Right kidney (tissue), 1 donor: ENCODE results near the gene LIME1.

Experiments
- DNase-seq: peaks from one replicate; pipeline ENCODE4 v3.0.0-alpha.2; 2016

Gene LIME1

GRCh38 chr20:63749597-63750508 lies 13.4 kb downstream of the LIME1 start:
- no peak for DNase-seq

DNA sequence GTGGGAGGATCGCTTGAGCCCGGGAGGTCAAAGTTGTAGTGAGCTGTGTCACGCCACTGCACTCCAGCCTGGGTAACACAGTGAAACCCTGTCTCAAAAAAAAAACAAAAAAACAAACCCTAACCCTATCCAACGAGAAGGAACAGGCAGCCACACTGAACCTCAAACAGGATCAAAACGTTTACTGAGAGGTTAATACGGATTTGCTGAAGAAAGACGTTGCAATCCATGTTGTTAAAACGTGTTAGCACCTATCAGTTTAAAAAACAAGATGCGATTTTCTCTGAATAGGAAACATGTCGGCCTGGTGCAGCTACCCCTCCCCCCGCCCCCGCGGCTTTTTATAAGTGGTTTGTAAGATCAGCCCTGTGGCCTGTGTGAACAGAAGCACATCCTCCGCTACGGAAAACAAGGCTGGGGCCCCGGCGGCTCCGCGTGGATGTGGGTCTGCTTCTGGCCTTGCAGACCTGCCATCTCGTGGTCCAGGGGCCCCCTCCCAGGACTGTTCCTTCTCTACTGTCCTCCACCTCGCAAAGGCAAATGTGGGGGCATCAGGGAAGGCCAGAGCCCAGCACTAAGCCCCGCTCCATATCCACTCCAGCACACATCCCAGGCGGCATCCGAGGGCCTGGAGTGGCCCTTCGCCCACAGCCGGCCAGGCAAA lies 14.5 kb downstream of the LIME1 start:
- no peak for DNase-seq

DNA sequence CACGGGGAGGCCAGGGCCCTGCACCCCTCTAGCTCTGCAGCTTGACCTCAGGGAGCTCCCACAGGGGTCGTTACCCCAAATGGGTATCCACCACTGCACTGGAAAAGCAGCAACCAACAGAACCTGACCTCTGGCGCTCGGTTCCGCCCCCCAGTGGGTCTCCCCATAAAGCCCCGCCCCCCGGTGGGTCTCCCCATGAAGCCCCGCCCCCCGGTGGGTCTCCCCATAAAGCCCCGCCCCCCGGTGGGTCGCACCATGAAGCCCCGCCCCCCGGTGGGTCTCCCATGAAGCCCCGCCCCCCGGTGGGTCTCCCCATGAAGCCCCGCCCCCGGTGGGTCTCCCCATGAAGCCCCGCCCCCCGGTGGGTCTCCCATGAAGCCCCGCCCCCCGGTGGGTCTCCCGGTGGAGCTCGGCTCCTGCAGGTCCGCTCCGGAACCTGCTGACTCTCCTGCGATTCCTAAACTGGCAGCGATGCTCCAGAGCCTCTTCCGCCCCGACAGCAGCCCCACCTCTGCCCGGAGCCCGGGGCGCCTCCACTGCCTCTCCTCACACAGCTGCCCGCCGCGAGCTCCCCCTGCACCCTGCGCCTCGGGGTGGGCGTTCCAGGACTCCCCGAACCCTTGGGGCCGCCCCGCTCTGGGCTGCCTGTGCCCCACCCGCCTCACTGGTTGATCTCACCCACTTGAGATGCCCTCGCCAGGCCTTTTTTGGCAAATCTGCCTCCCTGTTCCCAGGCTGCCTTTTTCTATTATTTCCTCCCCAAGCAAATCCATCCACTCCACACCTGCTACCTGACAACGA lies 15.2 kb downstream of the LIME1 start:
- no peak for DNase-seq

DNA sequence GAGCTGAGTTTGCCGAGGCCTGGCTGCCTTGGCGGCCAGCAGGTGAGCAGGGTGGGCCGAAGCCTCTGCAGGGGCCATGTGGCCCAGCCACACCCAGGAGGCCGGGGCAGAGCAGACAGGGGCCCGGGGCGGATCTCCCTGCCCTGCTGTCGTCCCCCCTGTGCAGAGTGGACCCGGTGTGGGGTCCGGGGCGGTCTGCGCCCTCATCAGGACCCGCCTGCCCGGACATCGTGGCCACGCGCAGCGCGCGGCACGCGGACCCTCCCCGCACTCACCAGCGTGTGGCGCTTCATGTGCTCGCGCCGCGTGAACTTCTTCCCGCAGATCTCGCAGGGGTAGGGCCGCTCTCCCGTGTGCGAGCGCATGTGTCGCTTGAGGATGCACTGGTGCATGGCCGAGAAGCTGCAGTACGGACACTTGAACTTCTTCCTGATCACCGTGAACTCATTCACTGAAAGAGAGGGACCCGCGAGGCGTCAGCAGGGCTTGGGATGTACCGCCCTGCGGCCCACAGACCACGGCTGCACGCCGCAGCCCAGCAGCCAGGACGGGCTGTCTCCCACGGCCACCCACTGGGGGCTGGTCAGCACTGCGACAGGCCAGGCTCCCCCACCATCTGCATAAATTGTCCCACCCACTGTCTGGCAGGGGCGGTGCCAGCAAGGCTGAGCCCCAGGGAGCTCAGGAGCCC lies 16.1 kb downstream of the LIME1 start:
- DNase-seq, result no peak

GRCh38 chr20:63753381-63753780 lies 16.9 kb downstream of the LIME1 start:
- DNase-seq, result no peak

- DNase-seq, result no peak
Observed at GRCh38 chr20:63754008-63754407, 17.5 kb downstream of the LIME1 start.

GRCh38 chr20:63755933-63756647 lies 19.6 kb downstream of the LIME1 start:
- no peak for DNase-seq

- DNase-seq, result no peak
Observed at GRCh38 chr20:63756648-63756991, 20.2 kb downstream of the LIME1 start.

DNA sequence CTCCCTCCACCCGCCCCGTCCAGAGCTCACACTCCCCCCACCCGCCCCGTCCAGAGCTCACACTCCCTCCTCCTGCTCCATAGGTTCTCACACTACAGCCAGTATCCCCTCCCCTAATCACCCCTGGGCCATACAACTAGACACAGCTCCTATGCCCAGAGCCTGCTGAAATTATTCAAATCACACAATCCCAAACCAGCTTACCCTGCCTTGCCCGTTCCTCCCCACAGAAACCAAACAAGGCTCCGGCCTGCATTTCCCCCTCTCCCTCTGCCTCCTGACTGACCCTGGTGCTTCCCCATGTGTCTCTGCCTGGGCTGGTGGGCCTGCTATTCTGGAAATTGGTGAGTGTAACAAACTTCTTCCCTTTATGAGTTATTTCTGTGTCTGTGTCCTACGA lies 21.7 kb downstream of the LIME1 start:
- DNase-seq, result no peak

DNA sequence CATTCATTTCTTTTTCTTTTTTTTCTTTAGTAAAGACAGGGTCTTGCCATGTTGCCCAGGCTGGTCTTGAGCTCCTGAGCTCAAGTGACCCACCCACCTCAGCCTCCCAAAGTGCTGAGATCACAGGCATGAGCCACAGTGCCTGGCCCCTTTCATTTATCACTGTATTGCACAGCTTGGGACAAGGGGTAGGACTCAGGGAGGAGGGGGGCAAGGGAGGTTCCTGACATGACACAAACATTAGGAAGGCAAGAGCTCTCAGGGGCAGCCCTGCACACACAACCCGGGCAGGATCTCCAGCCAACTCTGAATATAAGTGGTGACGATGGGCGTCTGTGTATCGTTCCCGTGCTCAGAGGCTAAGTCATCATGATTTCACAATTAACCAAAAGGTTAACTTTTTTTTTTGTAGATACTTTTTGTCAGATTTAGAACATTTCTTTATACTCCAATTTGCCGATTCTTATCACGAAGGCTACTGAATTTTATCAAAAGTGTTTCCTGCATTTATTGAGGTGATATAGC lies 23.0 kb downstream of the LIME1 start:
- DNase-seq, result no peak

- no peak for DNase-seq
Observed at GRCh38 chr20:63765082-63765873, 28.8 kb downstream of the LIME1 start.

DNA sequence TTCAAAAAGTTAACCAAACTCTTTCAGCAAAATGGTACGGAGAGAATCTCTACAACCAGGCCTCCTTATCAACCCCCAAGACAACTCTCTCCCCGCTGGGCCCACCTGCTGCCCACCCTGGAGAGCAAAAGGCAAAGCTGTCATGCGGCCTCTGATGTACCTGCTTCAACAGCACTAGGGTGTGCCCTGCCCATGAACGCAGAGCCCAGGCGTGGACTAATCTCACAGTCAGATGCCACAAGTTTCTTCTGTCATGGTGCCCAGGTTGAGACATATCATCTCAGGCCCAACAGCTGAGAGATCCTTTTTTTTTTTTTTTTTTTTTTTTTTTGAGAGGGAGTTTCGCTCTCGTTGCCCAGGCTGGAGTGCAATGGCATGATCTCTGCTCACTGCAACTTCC lies 29.4 kb downstream of the LIME1 start:
- DNase-seq, result no peak

GRCh38 chr20:63766695-63767426 lies 30.4 kb downstream of the LIME1 start:
- DNase-seq, result no peak

DNA sequence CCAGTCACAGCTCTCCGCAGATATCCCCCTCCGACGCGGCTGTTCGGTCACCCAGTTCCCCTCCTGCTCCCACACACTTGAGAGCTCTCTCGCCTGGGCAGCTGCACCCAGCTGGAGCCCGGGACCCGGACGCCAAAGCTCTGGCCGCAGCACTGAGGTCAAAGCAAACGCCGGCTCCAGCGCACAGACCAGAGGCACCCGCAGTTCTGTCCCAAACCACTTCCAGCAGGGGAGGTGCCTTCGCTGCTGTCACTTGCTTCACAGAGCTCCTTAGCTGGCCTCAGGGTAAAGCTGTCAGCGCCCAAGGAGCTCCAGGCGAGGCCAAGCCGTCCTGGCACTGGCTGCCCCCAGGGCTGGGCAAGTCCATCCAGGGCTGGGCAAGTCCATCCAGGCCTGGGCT lies 31.0 kb downstream of the LIME1 start:
- no peak for DNase-seq

GRCh38 chr20:63767886-63768285 lies 31.4 kb downstream of the LIME1 start:
- no peak for DNase-seq

DNA sequence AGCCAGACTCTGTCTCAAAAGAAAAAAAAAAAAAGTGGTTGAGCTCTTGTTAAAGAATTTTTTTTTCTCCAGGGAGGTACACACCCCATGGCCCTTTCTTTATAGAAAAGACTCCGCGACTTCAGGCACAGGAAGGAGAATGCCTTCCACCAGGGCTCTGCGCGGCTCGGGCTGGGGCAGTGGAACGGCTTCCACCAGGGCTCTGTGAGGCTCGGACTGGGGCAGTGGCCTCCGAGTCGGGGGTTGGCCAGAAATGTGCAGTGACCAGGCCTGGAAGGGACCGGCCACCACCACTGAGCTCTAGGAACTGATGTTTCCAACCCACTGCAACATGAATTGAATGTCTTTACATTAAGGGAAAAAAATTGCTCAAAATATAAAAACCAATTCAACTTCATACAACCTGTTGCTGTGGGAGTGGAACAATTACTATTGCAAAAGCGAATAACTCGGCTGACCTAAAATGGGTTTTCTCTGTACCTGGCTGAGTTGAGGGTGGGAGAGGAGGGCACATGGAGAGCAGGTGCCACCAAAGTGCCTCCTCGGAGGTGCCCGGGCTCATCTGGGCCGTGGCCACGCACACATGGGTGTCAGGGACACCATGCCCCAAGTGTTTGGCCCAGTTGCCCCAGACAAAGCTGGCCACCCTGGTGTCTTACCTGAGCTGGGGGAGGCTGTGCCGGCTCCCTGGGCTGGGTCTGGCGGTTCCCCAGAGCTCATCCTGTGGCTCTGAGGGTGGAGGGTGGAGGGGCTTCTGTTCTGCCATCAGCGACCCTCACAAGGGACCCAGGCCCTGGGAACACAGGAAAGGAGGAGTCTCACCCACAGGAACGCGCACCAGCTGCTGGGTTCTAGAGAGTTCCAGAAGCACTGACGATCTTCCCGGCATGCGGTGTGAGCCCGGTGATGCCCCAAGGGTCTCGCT lies 32.4 kb downstream of the LIME1 start:
- DNase-seq, result no peak

DNA sequence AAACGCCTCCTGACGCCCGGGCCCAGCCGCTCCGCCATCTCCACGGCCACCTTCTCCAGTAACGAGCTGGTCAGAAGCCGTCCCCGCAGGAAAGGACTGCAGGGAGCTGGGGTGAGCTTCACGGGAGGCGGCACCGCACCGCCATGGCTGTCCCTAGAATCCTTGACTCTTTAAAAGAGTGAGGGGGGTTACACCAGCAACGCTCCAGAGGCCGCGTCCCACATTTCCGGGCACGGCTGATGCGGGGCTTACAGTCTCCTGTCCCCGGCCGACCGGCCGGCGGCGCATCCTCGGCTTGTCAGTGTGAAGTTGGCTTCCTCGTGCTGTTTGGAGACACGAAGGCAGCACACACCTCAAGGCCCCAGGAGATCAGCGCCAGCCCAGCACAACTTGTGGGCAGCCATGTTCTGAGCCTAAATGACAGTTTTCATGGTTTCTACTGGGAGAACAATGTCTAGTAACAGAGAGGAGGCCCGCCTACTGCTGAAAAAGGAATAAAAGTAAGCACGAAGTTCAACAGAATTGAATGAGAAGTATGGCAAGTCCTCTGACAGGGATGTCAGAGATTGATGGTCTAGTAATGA lies 33.5 kb downstream of the LIME1 start:
- no peak for DNase-seq

GRCh38 chr20:63771046-63771707 lies 34.7 kb downstream of the LIME1 start:
- DNase-seq, result no peak
